NCI-H2081 treated with DMSO at 0.1 percent for 48 hours (cell line): ENCODE data around the gene HOXB4.

Experiments
- DNase-seq: peaks from one replicate; lab custom pipeline; 2025; lab: John Stamatoyannopoulos, UW

Gene HOXB4

DNA sequence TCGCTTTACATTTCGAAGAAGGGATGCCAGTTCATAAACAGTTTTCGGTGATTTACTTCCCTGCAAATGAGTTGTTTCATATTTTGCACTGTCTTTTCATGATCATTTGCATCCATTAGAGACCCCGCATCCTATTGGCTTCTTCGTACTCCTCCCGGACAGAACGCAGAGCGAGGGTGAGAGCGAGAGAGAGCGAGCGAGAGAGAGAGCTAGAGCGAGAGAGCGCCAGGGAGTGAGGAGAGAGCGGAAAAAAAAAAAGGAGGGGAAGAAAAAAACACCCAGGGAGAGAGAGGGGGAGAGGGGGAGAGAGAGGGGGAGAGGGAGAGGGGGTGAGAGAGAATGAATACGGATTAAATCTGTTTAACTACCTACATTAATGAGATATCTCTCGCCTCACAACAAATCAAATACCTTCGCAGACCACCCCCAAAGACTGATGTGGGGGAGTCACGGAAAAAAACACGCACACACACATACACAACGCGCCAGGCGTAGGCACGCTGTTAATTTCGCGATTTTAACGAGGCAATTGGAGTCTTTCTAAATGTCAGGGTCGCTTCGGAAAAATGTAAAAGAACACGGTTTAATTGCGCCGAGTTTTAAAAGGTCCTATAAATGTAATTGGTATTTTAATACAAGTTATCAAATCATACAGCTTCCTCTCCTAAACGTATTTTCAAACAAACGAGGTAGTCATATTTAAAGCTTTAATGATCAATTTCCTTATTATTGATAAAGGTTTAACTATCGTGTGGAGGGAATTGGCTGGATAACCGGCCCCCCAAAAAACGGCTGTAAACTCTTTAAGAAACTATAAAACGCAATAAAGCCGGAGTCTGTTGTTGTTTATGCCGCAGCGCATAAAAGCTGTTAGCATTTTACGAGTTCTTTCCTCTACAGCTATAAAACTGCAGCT lies 37.2 kb upstream of the HOXB4 start, which contains the start of gene HOXB8:
Gene HOXB8, minus strand, starts transcription at position 246 of the 916 bp plus-strand sequence. CDS start 588 bp downstream, outside the sequence.
- DNase-seq = no peak

DNA sequence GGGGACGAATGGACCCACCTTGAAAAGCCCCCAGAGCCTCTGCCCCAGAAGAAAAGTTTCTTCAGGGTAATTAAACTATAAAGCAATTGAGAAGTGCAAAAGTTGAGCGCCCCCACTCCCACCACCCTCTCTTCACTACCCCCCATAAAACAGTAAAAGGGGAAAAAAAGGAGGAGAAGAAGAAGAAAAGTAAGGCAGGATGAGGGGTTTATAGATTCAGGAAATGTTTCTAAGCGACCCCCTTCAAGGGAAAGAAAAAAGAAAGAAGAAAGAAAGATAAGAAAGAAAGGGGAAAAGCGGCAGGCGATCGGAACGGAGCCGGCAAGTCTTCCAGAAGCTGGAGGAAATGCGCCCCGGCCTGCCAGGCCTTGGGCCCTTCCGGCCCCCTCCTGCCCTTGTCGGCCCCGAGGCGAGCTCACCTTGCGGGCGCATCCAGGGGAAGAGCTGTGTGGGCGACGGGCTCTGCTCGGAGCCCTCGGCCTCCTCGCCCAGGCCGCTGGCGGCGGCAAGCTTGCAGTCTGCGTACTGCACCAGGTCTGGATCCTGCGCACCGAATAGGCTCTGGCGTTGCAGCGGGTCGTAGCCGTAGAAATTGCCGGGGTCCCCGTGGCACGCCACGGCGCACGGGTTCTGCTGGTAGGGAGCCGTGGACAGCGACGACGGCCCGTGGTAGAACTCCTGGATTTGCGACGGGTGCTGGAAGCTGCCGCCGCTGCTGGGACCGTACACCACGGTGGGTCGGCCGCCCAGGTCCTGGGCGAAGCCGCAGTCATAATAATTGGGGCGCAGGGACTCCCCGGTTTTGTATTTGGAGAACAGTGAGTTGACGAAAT lies 35.9 kb upstream of the HOXB4 start:
- no peak for DNase-seq

GRCh38 chr17:48612854-48613691 lies 34.9 kb upstream of the HOXB4 start:
- DNase-seq = peak; percentile 24

DNA sequence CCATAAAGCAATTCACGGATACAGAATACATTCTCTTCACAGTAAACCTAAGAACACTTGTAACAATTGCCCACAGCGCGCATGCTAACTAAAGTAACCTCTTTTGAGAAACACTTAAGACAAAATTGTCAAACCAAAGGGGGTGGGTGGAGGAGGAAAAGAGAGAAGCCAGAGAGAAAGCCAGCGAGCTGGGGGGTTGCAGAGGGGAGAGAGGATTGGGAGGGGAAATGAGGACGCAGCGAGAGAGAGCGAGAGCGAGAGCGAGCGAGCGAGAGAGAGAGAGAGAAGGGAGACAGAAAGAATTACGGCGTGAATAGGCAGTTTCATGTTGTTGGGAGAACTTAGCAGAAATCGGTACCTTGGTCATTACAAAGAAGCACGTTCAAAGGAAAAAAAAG lies 34.3 kb upstream of the HOXB4 start:
- DNase-seq = no peak

- peak; percentile 63 for DNase-seq
These were observed 33.7 kb upstream of the HOXB4 start for GRCh38 chr17:48611681-48612455.

- no peak for DNase-seq
These were observed 33.1 kb upstream of the HOXB4 start for GRCh38 chr17:48611213-48611612.

- peak; percentile 32 for DNase-seq
These were observed 32.4 kb upstream of the HOXB4 start, which contains the start of gene HOXB7 for GRCh38 chr17:48610282-48611211. Gene HOXB7 (minus strand): TSS chr17:48611017. CDS start chr17:48610918, 99 bp downstream.

DNA sequence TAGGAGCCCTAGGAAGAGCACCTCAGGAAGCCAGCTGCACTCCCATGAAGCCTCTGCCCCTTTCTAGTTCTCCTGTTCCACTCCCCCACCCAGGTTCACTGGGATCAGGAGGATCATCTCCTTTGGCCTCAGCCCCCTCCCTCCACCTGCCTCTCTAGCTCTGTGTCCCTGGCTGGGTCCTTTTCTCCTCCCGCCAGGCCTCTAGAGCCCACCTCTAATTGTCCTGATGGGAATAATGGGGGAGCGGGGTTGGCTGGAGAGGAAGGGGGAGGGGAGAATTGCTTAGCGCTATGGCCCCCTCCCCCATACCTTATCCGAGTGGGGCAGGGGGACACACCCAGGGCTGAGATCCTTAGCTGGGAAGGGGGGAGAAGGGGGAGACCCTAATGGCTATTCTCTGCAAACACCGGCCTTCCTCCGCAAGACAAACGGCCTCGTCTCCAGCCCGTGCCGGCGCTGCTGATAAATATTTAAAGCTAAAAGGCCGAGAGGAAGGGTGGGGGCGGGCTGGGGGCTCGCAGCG lies 31.7 kb upstream of the HOXB4 start:
- DNase-seq = no peak

- no peak for DNase-seq
These were observed 30.9 kb upstream of the HOXB4 start for GRCh38 chr17:48609033-48609432.

DNA sequence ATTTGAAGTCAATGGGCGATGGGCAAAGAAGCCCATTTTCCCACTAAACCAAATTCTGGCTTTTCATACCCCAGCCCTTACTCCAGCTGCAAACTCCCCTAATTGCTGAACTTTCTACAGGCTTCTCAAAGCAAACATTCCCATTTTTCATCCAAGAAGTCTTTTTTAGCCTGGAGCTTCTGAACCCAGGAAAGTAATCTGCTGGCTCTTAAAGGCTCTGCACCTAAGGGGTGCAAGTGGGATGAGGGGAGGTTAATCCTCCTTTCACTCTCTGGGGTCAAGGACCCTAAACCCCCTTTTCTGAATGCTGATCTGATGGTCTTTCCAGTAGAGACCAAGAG lies 30.3 kb upstream of the HOXB4 start:
- no peak for DNase-seq

- no peak for DNase-seq
These were observed 28.9 kb upstream of the HOXB4 start for GRCh38 chr17:48606892-48607614.

- DNase-seq = no peak
These were observed 28.1 kb upstream of the HOXB4 start for GRCh38 chr17:48605991-48606891.

- DNase-seq = no peak
These were observed 27.3 kb upstream of the HOXB4 start for GRCh38 chr17:48605409-48605919.

GRCh38 chr17:48604770-48605329 lies 26.7 kb upstream of the HOXB4 start, which contains the start of gene HOXB6:
Gene HOXB6 (minus strand): TSS chr17:48604986. CDS start chr17:48598150, 6,836 bp downstream.
- no peak for DNase-seq

GRCh38 chr17:48603959-48604769 lies 26.0 kb upstream of the HOXB4 start:
- no peak for DNase-seq
